ENCODE results near the gene AJAP1. TPM values are rescaled to one million over a fixed set of nuclear protein-coding genes. Genes with fewer than 3 reads are reported as not detected.

AJAP1 gene
- total and polyA plus RNA-seq, 2 donors (not counting 1 experiment from before 2014, with no cell fraction given): 0.01 TPM; not detected in 1

GRCh38 chr1:4830707-4831106 is 176.3 kb downstream of the AJAP1 start:
- H3K9ac ChIP-seq (ENCODE audit: insufficient read depth, low read length): no peak overlapping the region

GRCh38 chr1:4836574-4836973 is 182.2 kb downstream of the AJAP1 start:
- Histone ChIP-seq H3K27me3 (ENCODE audit: control insufficient read depth, insufficient read depth, low read length) (no peaks in the 10 kb centered on the region), H3K4me3 (replicated peaks in 1 of 4; ENCODE audit: control extremely low read depth in 1 of 4, insufficient read depth in 1 of 4, low read depth in 3 of 4, low read length in 4 of 4) (no peak overlapping the region), H2AFZ (ENCODE audit: low read length) (no peak overlapping the region), H3K27ac (ENCODE audit: insufficient read depth, low read length) (no peak overlapping the region), H4K20me1 (ENCODE audit: control insufficient read depth, extremely low read depth, insufficient read depth, low read length) (no peaks in the 10 kb centered on the region), H3K4me1 (ENCODE audit: control insufficient read depth, extremely low read depth, insufficient read depth, low read length) (no peaks in the 10 kb centered on the region), H3K9me3 (ENCODE audit: control insufficient read depth, insufficient read depth, low read depth, low read length) (no peaks in the 10 kb centered on the region), H3K36me3 (ENCODE audit: control insufficient read depth, insufficient read depth, low read length) (no peaks in the 10 kb centered on the region), H3K4me2 (ENCODE audit: extremely low read depth, insufficient read depth, low read length) (no peak overlapping the region), H3K9ac (ENCODE audit: insufficient read depth, low read length) (no peak overlapping the region), H3K79me2 (ENCODE audit: control insufficient read depth, insufficient read depth, low read length) (no peaks in the 10 kb centered on the region)
- no peak for DNase-seq (ENCODE audit: low read depth in 2 of 2)
- no peak for TF ChIP-seq EZH2 (IDR thresholded peaks at IDR 0.05; ENCODE audit: low read length, missing control alignments)
- TF ChIP-seq CTCF (conservative IDR thresholded peaks at IDR 0.05 in 1 of 2, IDR thresholded peaks at IDR 0.05 in 1 of 2; ENCODE audit: low read depth in 1 of 2, low read length in 2 of 2): no peak

More at GRCh38 chr1:4830707-4831106, 176.3 kb downstream of the AJAP1 start:
- no peak for DNase-seq (ENCODE audit: low read depth in 2 of 2)
- Histone ChIP-seq H3K36me3 (ENCODE audit: control insufficient read depth, insufficient read depth, low read length) (no peaks in the 10 kb centered on the region), H3K27ac (ENCODE audit: insufficient read depth, low read length) (no peak overlapping the region), H2AFZ (ENCODE audit: low read length) (no peak overlapping the region), H3K4me2 (ENCODE audit: extremely low read depth, insufficient read depth, low read length) (no peak overlapping the region), H3K79me2 (ENCODE audit: control insufficient read depth, insufficient read depth, low read length) (no peaks in the 10 kb centered on the region), H3K27me3 (ENCODE audit: control insufficient read depth, insufficient read depth, low read length) (no peaks in the 10 kb centered on the region), H3K4me1 (ENCODE audit: control insufficient read depth, extremely low read depth, insufficient read depth, low read length) (no peaks in the 10 kb centered on the region), H3K4me3 (replicated peaks in 1 of 4; ENCODE audit: control extremely low read depth in 1 of 4, insufficient read depth in 1 of 4, low read depth in 3 of 4, low read length in 4 of 4) (no peak overlapping the region), H3K9me3 (ENCODE audit: control insufficient read depth, insufficient read depth, low read depth, low read length) (no peaks in the 10 kb centered on the region), H4K20me1 (ENCODE audit: control insufficient read depth, extremely low read depth, insufficient read depth, low read length) (no peaks in the 10 kb centered on the region)
- TF ChIP-seq CTCF (conservative IDR thresholded peaks at IDR 0.05 in 1 of 2, IDR thresholded peaks at IDR 0.05 in 1 of 2; ENCODE audit: low read depth in 1 of 2, low read length in 2 of 2) (no peak), EZH2 (IDR thresholded peaks at IDR 0.05; ENCODE audit: low read length, missing control alignments) (no peak)

- Histone ChIP-seq H3K79me2 (ENCODE audit: control insufficient read depth, insufficient read depth, low read length) (no peaks in the 10 kb centered on the region), H3K9ac (ENCODE audit: insufficient read depth, low read length) (no peak overlapping the region), H3K4me2 (ENCODE audit: extremely low read depth, insufficient read depth, low read length) (no peak overlapping the region), H2AFZ (ENCODE audit: low read length) (no peak overlapping the region), H3K4me3 (replicated peaks in 1 of 4; ENCODE audit: control extremely low read depth in 1 of 4, insufficient read depth in 1 of 4, low read depth in 3 of 4, low read length in 4 of 4) (no peak overlapping the region), H4K20me1 (ENCODE audit: control insufficient read depth, extremely low read depth, insufficient read depth, low read length) (no peaks in the 10 kb centered on the region), H3K27ac (ENCODE audit: insufficient read depth, low read length) (no peak overlapping the region), H3K27me3 (ENCODE audit: control insufficient read depth, insufficient read depth, low read length) (no peaks in the 10 kb centered on the region), H3K4me1 (ENCODE audit: control insufficient read depth, extremely low read depth, insufficient read depth, low read length) (no peaks in the 10 kb centered on the region), H3K9me3 (ENCODE audit: control insufficient read depth, insufficient read depth, low read depth, low read length) (no peaks in the 10 kb centered on the region), H3K36me3 (ENCODE audit: control insufficient read depth, insufficient read depth, low read length) (no peaks in the 10 kb centered on the region)
- DNase-seq (ENCODE audit: low read depth in 2 of 2): no peak
- no peak for TF ChIP-seq EZH2 (IDR thresholded peaks at IDR 0.05; ENCODE audit: low read length, missing control alignments)
- no peak for TF ChIP-seq CTCF (conservative IDR thresholded peaks at IDR 0.05 in 1 of 2, IDR thresholded peaks at IDR 0.05 in 1 of 2; ENCODE audit: low read depth in 1 of 2, low read length in 2 of 2)
These were observed 182.7 kb downstream of the AJAP1 start for GRCh38 chr1:4837031-4837600.

Data from fibroblast of lung (primary cell).